HG02642 (cell line): ENCODE measurements around the gene TMEM117.
A peak's percentile ranks its signal among the peaks of the same experiment; 100 is the strongest.
"Not testable (repeated sequence)": the region's sequence is repeated elsewhere in the genome, so short reads cannot be mapped to it uniquely, and the experiment has no call there.

Experiments used
- ATAC-seq: cut with Tn5 transposase; IDR thresholded peaks from one replicate; pipeline ENCODE4 v1.9.1; 2021; ENCODE audit warnings: mild to moderate bottlenecking; ENCODE audit not compliant: unreplicated experiment, poor library complexity

The TMEM117 gene

DNA sequence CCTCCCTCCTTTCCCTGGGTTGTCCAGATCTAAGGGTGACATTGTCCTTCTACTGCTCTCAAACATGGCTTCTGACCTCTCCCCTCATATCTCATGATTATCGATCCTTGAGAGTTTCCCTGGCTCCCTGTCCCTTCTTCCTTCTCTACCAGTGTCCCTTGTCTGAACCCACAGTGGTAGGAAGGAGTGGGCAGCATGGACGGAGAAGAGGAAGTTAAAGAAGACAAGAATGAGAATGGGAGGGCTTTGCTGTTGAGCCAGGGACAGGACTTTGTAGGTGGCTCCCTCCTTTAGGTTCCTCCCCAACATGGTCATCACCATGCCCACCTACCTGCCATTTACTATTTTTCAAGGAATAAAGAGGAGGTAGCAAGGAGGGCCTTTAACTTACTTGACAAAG, 166.7 kb downstream of the TMEM117 start:
- ATAC-seq = no peak

DNA sequence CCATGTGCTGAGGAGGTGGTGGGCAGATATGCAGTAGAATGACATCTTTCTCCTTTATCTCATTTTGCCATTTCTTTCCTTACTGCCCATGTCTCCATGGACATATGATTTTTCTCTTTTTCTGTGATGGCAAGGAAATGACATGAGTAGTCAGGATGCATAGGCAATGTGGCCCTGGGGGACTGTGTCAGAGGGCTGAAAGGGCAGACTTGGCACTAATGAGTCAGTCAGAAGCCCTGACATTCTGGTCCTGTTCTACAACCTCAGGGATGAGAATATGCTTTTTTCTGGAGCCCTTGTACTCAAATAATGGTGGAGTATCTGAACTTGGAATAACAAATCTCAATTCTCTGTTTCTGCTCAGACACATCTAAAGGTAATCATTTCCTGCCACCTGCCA, 167.8 kb downstream of the TMEM117 start:
- no peak for ATAC-seq

DNA sequence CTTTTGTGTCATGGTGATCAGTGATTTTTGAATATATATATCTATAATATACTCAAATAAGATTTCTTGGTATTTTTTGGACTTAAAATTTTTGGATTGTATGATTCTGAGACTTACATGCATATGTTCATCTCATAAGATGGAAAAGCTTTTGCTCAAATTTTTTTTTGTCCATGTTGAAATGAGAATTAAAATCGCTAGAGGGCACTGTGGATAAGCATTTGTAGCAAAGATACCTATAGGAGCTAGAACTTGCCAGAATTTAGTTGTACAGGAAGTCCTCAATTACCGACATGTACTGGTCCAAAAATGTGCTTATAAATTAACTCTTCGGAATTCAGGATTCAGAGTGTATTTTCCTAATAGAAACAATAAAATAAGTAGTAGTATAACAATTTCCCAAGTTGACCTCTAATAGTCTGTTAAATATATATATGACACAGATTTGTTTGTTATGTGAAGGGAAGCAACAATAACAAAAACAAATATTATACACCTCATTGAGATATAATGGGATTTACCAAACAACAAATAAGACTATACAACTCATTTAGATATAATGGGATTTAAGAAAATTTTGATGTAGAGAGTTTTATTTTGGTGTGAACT, 179.6 kb downstream of the TMEM117 start:
- peak; percentile 68 for ATAC-seq

DNA sequence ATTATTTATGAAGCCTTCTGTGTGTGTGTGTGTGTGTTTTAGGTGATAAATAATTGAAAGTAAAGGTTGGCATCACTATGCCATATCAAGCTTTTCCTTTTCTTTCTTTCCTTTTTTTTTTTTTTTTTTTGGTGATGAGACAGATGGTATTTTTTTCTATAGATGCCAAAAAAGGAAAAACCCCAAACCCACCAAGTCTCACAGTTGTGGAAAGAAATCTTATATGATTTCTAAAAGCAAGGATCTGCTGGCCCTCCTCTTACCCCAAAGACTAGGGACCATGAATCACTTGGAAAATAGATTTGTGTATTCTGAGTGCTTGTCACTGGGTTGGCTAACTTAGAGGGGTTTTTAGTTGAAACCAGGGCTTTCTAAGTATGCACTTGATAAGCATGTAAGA, 181.3 kb downstream of the TMEM117 start:
- no peak for ATAC-seq

DNA sequence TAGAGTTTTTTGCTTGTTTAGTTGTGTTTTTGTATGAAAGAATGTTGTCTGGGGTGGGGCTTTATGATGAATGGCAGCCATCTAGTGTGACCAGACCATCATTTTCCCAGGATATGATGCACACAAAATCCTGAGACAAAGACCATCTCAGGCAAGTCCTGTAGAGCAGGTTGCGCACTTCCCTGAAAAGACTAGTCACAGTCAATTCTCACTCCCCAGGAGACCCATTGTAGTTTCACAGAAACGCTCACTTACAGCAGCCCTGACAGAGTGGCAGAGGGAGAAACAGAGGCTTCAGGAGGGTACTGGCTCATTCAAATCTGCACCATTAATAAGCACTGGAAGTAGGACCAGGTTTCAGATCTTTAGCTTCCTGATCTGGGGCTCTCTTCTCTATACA, 183.2 kb downstream of the TMEM117 start:
- ATAC-seq = no peak

DNA sequence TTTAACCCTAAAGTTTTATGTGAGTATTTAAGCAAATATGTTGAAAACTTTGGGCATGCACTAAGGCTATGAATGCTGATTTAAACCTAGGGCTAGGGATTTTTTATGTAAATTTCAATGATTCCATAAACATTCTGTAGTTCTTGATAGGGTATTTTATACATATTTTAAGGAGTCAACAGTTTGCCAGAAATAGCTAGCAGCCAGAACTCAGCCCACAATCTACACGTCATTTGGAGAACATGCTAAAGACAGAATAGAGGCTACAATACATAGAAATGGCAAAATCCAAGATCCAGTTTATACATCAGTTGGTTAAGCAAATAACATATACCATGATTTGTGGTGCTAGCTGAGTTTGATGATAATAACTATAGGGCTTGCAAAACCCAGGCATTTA, 184.7 kb downstream of the TMEM117 start:
- ATAC-seq = no peak

DNA sequence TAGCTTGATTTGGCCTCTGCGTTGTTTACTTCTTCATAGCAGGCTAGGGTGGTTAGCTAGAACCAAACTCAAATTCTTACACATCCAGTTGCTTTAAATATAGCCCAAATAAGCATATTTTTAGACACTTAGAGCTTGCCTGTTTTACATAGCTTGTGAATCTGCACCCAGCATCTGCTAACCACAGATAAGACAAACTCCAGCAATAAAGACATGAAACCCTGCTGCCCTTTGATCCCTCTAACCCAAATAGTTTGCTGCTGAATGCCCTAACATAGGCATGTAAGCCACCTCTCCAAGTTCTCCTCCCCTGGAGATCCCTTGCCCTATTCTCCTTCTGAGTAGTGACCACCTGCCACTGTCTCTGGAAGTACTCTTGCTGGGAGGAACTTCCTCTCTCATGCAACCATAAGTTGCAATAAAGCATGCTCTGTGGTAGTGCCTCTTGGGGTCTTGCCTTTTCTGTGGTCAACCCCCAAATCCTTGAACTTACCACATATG, 185.6 kb downstream of the TMEM117 start:
- peak; percentile 89 for ATAC-seq

DNA sequence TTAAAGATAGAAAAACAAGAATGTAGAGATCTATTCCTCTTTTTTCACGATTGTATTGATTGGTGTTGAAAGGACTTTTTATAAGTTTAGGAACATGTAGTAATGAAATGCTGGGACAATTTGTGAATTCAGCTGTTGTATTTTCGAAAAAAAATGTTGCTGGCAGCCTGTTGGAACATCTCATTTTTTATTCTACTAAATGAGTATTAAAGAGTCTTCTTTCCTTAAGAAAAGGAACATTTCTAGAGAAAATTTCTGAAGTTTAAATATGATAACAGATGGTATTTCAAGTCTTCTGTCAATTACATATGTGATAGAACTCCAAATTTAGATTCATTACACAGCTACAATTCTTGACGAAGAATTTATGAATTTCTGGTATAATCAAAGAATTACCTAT, 189.6 kb downstream of the TMEM117 start:
- no peak for ATAC-seq

DNA sequence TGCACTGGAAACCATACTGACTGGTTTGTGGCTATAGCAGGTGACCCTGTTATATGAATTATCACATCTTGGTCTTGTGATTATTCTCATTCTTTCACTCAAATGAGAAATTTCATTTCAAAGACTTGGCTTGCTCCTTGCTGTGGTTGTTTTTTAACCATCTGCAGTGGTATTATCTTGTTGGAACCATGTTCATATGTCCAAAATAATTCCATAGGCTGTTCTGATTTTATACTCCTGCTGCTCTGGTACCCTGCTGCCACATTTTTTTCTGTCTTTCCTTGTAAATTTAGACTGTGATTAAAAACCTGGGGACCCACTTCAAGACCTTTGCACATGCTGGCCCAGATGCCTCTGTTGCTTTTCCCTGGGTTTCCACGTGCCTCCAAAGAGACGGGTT, 190.2 kb downstream of the TMEM117 start:
- no peak for ATAC-seq

DNA sequence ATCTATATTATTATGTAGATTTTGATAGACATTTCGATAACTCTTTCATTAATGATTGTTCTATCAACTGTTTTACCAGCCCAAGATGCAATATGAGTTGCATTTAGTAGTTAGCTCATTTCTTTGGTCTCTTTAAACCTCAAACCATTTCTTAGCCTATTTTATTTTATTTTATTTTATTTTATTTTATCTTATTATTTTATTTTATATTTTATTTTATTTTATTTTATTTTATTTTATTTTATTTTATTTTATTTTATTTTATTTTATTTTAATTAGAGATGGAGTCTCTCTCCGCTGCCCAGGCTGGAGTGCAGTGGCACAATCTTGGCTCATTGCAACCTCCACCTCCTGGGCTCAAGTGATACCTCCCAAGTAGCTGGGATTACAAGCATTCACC, 191.0 kb downstream of the TMEM117 start:
- not testable (repeated sequence) for ATAC-seq

DNA sequence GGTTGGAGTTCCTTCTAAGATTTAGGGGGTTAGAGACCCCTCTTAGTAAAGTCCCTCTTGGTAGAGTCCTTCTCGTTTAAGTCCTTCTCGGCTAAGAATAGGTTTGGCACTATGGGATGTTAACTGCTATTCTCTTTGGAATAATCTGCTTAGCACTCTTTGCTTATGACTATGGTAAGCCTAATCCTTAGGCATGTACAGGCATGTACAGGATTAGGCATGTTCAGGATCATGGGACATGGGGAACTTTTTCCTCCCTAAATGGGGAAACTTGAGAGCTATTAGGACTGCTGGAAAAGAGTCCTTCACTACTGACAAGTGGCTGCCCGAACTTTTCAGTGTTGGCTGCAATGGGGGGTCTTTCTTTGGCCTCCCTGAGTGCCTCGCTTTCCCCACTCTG, 193.3 kb downstream of the TMEM117 start:
- no peak for ATAC-seq

DNA sequence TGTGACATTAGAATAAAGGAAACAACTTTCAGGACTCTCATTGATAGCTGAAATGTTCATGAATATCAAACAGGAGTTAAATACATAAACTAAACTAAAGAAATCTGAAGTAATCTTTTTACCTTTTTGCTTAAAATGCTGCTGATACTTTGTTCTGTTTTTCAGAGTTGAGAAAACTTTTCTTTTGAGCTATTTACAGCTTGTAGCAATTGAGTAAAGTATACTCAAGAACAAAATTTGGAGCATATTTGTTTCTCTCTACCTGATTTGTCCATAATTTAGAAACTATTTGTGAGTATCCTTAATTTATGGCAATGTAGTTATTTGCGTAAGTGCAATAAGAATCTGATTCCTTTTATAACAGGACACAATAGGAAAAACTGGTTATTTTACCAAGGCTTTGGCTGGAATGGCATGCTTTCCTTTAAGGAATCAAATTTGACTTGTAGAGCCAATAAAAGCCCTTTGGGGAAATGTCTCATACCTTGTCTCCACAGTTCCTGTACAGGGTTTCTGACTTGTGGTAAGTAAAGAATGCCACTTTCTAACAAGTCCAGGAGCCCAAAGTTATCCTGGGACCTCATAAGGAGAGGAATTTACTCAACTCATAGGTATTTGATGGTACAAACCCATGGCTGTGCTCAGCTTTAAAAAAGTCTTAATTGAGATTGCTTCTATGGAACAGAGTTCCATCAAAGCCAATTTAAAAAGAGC, 195.7 kb downstream of the TMEM117 start:
- no peak for ATAC-seq

DNA sequence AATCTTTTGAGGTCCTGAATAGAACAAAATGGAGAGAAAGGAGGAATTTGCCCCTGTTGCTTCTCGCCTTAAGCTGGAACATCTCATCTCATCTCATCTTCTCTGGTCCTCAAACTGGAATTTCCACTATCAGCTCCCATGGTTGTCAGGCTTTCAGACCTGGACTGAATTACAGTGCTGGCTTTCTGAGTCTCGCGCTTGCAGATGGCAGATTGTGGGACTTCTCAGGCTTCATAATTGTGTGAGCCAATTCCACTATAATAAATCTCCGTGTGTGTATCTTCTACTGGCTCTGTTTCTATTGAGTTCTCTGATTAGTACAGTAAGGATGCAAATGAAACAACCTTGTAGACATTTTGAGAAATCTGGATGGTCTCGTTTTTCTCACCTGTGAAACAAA, 199.0 kb downstream of the TMEM117 start:
- ATAC-seq = no peak

DNA sequence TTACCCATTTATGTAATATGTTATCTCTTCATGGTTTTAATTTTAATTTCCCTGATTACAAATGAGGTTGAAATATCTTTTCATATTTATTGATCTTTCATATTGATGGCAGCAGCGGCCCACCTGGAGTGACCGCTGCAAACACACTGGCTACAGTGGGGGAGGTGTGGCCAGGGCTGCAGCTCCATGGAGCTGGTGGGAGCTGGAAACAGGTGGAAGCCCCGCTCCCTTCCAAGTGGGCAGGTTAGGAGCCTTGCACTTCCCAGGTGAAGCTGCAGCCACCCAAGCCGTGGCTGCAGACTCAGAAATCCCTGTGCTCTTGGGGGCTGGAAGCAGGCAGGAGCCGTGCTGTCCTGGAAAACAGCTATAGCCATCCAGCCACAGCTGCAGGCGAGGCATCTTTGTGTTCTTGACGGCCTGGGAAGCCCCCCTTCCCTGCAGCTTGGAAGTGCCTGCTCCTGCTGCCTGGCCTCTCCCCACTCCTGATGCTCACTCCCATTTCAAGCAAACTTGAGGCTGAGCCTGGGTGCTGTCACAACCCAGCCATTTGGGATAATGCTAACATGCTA, 201.1 kb downstream of the TMEM117 start:
- ATAC-seq = no peak

DNA sequence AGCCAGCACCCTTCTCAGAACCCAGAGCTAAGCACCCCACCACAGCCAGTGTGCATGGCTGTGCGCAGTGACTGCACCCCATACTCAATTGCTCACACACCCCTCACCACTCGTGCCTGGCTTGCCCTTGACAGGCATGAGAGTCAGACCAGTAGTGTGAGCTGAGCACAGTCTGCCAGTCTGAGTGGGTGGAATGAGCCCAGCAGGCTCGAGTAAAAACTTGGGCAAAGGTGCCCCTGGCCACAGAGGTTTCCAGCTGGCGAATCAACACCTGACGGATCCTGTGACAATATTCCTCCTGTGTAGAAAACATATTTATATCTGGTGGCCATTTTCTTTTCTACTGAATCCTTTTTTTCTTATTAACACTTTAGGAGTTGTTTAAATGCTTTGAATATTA, 202.5 kb downstream of the TMEM117 start:
- ATAC-seq = no peak

DNA sequence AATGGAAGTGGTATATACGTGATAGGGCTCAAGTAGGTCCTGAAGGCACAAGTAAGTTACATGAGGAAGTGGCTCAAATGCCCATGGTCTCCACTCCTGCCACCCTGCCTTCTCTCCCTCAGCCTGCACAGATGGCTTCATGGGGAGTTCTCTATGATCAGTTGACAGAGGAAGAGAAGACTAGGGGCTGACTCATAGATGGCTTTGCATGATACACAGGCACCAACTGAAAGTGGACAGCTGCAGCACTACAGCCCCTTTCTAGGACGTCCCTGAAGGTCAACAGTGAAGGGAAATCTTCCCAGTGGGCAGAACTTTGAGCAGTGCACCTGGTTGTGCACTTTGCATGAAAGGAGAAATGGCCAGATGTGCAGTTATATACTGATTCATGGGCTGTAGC, 208.6 kb downstream of the TMEM117 start:
- ATAC-seq = not testable (repeated sequence)

DNA sequence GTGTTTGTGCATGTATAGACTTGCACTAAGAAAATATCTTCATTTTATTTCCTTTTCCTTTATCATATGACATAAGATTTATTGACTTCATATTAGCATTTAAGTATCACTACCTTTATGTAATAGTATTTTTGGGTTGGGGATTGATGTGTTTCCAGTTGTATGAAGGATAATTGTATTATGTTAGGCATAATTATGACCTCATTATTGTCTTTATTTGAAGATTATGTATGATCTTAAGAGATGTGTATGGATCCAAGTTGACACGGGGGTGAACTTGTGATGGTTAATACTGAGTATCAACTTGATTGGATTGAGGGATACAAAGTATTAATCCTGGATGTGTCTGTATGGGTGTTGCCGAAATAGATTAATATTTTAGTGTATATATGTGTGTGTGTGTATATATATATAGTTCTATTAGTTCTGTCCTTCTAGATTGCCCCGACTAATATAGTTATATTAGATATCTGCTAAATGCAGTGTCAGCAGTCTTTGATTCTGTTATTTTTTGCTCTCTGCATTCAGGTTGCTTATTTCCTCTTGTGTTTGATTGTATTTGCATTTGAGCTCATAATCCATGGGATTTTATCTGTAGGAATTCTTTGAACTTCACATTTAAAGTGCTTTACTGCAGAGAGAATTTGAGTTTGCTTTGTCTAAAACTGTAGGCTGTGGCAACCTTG, 211.0 kb downstream of the TMEM117 start:
- ATAC-seq = no peak

DNA sequence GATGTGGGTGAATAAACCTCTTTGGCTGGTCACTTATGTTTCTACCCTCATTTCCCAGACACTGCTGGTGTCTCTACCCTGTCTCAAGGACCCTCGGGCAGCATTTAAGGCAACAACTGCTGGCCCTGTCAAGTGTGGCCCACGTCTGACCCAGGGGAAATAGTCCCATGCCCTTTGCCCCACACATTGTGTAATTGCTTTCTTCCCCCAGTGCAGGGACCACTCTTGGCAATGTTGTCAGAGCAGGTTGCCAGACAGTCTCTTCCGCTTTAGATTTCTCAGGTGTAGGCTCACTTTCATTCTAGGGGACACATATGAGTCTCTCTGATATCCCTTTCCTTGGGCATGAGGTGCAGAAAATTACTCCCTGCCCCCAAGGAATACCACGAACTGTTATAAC, 216.7 kb downstream of the TMEM117 start:
- ATAC-seq = no peak

DNA sequence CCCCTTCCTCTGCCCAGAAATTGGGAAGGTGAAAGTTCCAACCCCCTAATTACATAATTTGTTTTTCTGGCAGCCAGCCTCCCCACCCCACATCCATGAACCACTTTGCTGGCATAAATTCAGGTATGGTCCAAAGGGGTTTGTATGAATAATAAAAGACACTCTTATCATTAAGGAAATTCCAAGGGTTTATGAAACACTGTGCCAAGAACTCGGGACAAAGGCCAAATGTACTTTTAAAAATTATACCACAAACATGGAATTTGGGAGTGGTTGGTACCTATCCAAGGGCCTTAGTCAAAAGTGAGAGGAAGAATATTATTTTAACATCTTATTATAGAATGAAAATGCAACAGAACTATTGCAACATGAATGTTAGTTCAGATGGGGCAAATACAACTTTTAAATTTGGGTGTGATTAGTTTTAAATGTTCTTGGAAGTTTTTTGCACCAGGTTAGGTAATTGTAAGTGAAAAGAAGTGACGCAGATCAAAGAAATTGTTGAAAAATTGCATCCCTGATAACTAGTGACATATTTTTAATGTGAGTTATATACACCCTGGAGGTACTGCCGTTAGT, 217.8 kb downstream of the TMEM117 start:
- ATAC-seq = no peak

DNA sequence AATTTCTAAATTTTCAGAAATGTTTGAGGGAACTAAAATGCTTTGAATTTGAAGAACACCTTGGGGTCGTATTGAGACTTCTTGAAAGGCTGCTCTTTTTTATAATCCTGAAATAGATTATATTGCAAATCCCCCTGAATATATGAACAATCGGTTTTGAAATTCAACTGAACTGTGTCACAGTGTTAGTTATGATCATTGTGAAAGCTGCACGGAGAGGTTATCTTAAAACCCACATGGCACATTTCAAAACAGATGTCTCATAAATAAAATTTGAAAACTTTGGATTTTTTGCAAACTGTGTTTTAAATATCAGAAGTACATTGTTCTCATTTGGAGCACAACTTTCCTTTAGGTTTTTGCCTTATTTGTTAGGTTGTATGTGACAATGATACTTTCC, 218.4 kb downstream of the TMEM117 start:
- no peak for ATAC-seq

DNA sequence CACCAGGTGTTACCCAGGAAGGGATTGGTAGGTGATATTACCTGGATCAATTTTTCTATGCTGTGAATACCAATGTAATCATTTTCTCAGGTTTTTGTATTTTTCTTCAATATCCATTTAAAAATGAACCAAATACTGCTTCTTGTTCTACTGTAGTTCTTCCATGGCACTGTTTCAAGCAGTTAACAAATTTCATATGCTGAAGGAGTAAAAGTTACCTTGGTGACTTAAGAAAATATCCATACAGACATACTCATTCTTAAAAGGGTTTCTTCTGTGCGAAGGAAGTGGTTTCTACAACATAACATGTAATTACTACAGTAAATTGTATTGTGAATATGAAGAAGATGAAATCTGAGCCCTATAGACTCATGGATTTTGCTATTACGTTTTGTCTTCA, 222.5 kb downstream of the TMEM117 start:
- ATAC-seq = no peak
